WTC11 (cell line): Measurements from ENCODE around the gene TCERG1. TPM values are rescaled to one million over a fixed set of nuclear protein-coding genes. Genes with fewer than 3 reads are reported as not detected.

ENCODE experiments used
- ATAC-seq: fragments of 200-7000 bp; cut with Tn5 transposase; 2 replicates; pipeline ENCODE4 v1.10.0; 2021; ENCODE audit warnings: mild to moderate bottlenecking, moderate library complexity
- CTCF ChIA-PET: fragments of 300-600 bp; sonication (Branson Sonifier 250); formaldehyde crosslinking; loops from one replicate; lab custom pipeline; 2021; ENCODE audit warnings: antibody characterized with exemption; lab: Charles Lee
- POLR2A ChIA-PET: fragments of 350-600 bp; sonication (Branson Sonifier 250); formaldehyde crosslinking; loops from one replicate; lab custom pipeline; 2021; ENCODE audit warnings: antibody characterized with exemption; lab: Charles Lee
- DNase-seq: peaks from one replicate; pipeline ENCODE4 v3.0.0; 2021; ENCODE audit warnings: low spot score
- H3K27ac Mint-ChIP-seq: 2 replicates; pipeline ENCODE4 v1.8.0; 2021; ENCODE audit warnings: mixed read lengths
- H3K27me3 Mint-ChIP-seq: 2 replicates; pipeline ENCODE4 v1.8.0; 2021; ENCODE audit warnings: low read depth, mild to moderate bottlenecking, moderate library complexity, mixed read lengths
- H3K36me3 Mint-ChIP-seq: 2 replicates; pipeline ENCODE4 v1.8.0; 2021; ENCODE audit warnings: mixed read lengths
- H3K4me1 Mint-ChIP-seq: 2 replicates; pipeline ENCODE4 v1.8.0; 2022; ENCODE audit warnings: mixed read lengths
- H3K4me3 Mint-ChIP-seq: 2 replicates; pipeline ENCODE4 v1.8.0; 2021; ENCODE audit warnings: mild to moderate bottlenecking, moderate library complexity, mixed read lengths
- H3K9me3 Mint-ChIP-seq: 2 replicates; pipeline ENCODE4 v1.8.0; 2021; ENCODE audit warnings: mixed read lengths
- CBFB ChIP-seq: sonication (generic); formaldehyde crosslinking; IDR thresholded peaks from 2 replicates; pipeline ENCODE4 v1.8.1; 2022; ENCODE audit warnings: mild to moderate bottlenecking, low read depth, missing genetic modification reagents
- E2F1 ChIP-seq: sonication (generic); formaldehyde crosslinking; IDR thresholded peaks from 2 replicates; pipeline ENCODE4 v1.8.0; 2022; ENCODE audit warnings: mild to moderate bottlenecking, missing genetic modification reagents
- EMX1 ChIP-seq: fragments of 250-450 bp; sonication (Bioruptor Pico); IDR thresholded peaks from 2 replicates; pipeline ENCODE4 v1.8.0; 2021; ENCODE audit warnings: mild to moderate bottlenecking
- FOXK1 ChIP-seq: sonication (generic); formaldehyde crosslinking; IDR thresholded peaks from 2 replicates; pipeline ENCODE4 v1.8.0; 2022; ENCODE audit warnings: mild to moderate bottlenecking, moderate library complexity, missing genetic modification reagents
- FOXP1 ChIP-seq: sonication (generic); formaldehyde crosslinking; IDR thresholded peaks from 2 replicates; pipeline ENCODE4 v1.8.0; 2022; ENCODE audit warnings: missing genetic modification reagents, mild to moderate bottlenecking, moderate library complexity, borderline replicate concordance
- HMGA2 ChIP-seq: fragments of 250-450 bp; sonication (Bioruptor Pico); IDR thresholded peaks from 2 replicates; pipeline ENCODE4 v1.4.0; 2021; ENCODE audit warnings: mild to moderate bottlenecking, moderate library complexity
- HMGXB4 ChIP-seq: sonication (generic); formaldehyde crosslinking; IDR thresholded peaks from 2 replicates; pipeline ENCODE4 v1.8.1; 2023; ENCODE audit warnings: mild to moderate bottlenecking, moderate library complexity, missing genetic modification reagents
- MAX ChIP-seq: sonication (generic); formaldehyde crosslinking; IDR thresholded peaks from 2 replicates; pipeline ENCODE4 v1.8.0; 2022; ENCODE audit warnings: mild to moderate bottlenecking, missing genetic modification reagents
- MLX ChIP-seq: sonication (generic); formaldehyde crosslinking; IDR thresholded peaks from 2 replicates; pipeline ENCODE4 v1.8.1; 2023; ENCODE audit warnings: mild to moderate bottlenecking, missing genetic modification reagents, moderate library complexity
- NFE2L1 ChIP-seq: sonication (generic); formaldehyde crosslinking; IDR thresholded peaks from 2 replicates; pipeline ENCODE4 v1.8.1; 2023; ENCODE audit warnings: missing genetic modification reagents
- NFYB ChIP-seq: sonication (generic); formaldehyde crosslinking; conservative IDR thresholded peaks from 2 replicates; pipeline ENCODE4 v1.8.0; 2022; ENCODE audit warnings: low read depth, missing genetic modification reagents
- NR1H2 ChIP-seq: sonication (generic); formaldehyde crosslinking; IDR thresholded peaks from 2 replicates; pipeline ENCODE4 v1.9.0; 2021; ENCODE audit warnings: mild to moderate bottlenecking, moderate library complexity, missing genetic modification reagents
- NR3C1 ChIP-seq: sonication (generic); formaldehyde crosslinking; conservative IDR thresholded peaks from 2 replicates; pipeline ENCODE4 v1.8.1; 2023; ENCODE audit warnings: low read depth, mild to moderate bottlenecking, missing genetic modification reagents
- OVOL2 ChIP-seq: fragments of 250-450 bp; sonication (Bioruptor Pico); IDR thresholded peaks from 2 replicates; pipeline ENCODE4 v1.9.0; 2021; ENCODE audit warnings: mild to moderate bottlenecking, borderline replicate concordance
- SMAD3 ChIP-seq: sonication (generic); formaldehyde crosslinking; IDR thresholded peaks from 2 replicates; pipeline ENCODE4 v1.8.0; 2022; ENCODE audit warnings: missing genetic modification reagents, mild to moderate bottlenecking, borderline replicate concordance
- SMAD4 ChIP-seq: sonication (generic); formaldehyde crosslinking; IDR thresholded peaks from 2 replicates; pipeline ENCODE4 v1.8.0; 2022; ENCODE audit warnings: mild to moderate bottlenecking, missing genetic modification reagents
- ZNF416 ChIP-seq: fragments of 250-450 bp; sonication (Bioruptor Pico); IDR thresholded peaks from 2 replicates; pipeline ENCODE4 v1.9.0; 2021; ENCODE audit warnings: mild to moderate bottlenecking, inconsistent platforms
- ZNF532 ChIP-seq: fragments of 250-450 bp; sonication (Bioruptor Pico); IDR thresholded peaks from 2 replicates; pipeline ENCODE4 v1.9.0; 2021; ENCODE audit warnings: mild to moderate bottlenecking, borderline replicate concordance
- ZNF671 ChIP-seq: fragments of 250-450 bp; sonication (Bioruptor Pico); IDR thresholded peaks from 2 replicates; pipeline ENCODE4 v1.8.0; 2021; ENCODE audit warnings: mild to moderate bottlenecking
- total RNA-seq: library from RNA; stranded (reverse); gene quantifications from 3 replicates; pipeline ENCODE4 v1.2.3, GENCODE V29; 2021
- TF ChIP-seq, protein P1 (sequence below): sonication (generic); formaldehyde crosslinking; IDR thresholded peaks from 2 replicates; pipeline ENCODE4 v1.8.1; 2023; ENCODE audit warnings: mild to moderate bottlenecking, missing genetic modification reagents
- TF ChIP-seq, protein P2 (sequence below): sonication (generic); formaldehyde crosslinking; IDR thresholded peaks from 2 replicates; pipeline ENCODE4 v1.8.1; 2022; ENCODE audit warnings: low read depth, mild to moderate bottlenecking, moderate library complexity, missing genetic modification reagents, borderline replicate concordance
- TF ChIP-seq, protein P3 (sequence below): sonication (generic); formaldehyde crosslinking; conservative IDR thresholded peaks from 2 replicates; pipeline ENCODE4 v1.8.1; 2023; ENCODE audit warnings: mild to moderate bottlenecking, low read depth, missing genetic modification reagents, moderate library complexity

Gene TCERG1
- total RNA-seq, 1 experiment from 2014 or later, result 117 TPM

DNA sequence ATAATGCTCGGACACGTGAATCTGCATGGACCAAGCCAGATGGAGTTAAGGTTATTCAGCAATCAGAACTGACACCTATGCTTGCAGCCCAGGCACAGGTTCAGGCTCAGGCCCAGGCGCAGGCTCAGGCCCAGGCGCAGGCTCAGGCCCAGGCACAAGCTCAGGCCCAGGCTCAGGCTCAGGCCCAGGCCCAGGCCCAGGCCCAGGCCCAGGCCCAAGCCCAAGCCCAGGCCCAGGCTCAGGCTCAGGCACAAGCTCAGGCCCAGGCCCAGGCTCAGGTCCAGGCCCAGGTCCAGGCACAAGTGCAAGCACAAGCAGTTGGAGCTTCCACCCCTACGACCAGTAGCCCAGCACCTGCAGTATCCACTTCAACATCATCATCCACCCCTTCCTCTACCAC lies 11.8 kb downstream of the TCERG1 start:
- ATAC-seq, result no peak
- Mint-ChIP-seq H3K27me3 (no peaks in the 10 kb centered on the region), H3K4me3 (no peak overlapping the region), H3K9me3 (no peaks in the 10 kb centered on the region), H3K36me3 (peaks cover 73% of the 10 kb centered on the region), H3K27ac (no peak overlapping the region), H3K4me1 (0 out of 2 replicates have a peak, but pooled peaks cover 3% of the 10 kb centered on the region)
- DNase-seq, result no peak
- TF ChIP-seq NR1H2 (CRISPR knock-in tag) (no peak), ZNF532 (CRISPR knock-in tag) (no peak), FOXK1 (CRISPR knock-in tag) (no peak), ZNF416 (CRISPR knock-in tag) (no peak), NR3C1 (CRISPR knock-in tag) (no peak), ZNF671 (CRISPR knock-in tag) (no peak), NFE2L1 (CRISPR knock-in tag) (no peak)
- CTCF ChIA-PET, result interaction anchor here (0.6 kb wide), 1 partner anchor 116 kb away, joined by 3 read pairs; no protein-coding TSS in a partner anchor
- POLR2A ChIA-PET, result no interaction called here

DNA sequence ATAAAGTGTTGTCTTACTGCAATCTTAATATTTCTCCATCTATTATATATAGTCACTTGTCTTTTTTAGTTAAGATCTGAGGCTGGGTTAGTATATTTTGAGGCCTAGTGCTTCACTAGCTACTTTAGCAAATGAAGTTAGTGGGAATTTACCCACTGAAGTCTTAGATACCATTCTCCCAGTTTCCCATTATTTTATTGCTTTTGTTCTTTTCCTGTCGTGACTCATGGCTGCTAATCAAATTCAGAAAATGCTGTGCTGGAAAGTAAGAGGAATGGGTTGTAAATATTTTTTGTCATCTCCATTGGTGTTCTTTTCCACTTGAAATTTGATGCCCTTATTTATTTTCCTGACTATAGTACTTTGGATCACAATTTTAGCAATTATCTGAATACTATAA lies 14.2 kb downstream of the TCERG1 start:
- CTCF ChIA-PET, result no interaction called here
- Mint-ChIP-seq H3K9me3 (no peaks in the 10 kb centered on the region), H3K27ac (no peak overlapping the region), H3K4me1 (no peaks in the 10 kb centered on the region), H3K27me3 (no peaks in the 10 kb centered on the region), H3K4me3 (no peak overlapping the region), H3K36me3 (peaks cover 69% of the 10 kb centered on the region)
- ATAC-seq (no peak), DNase-seq (no peak)
- POLR2A ChIA-PET, result no interaction called here
- no peak for TF ChIP-seq MAX (CRISPR knock-in tag)
- no peak for TF ChIP-seq NFYB (CRISPR knock-in tag)
- no peak for TF ChIP-seq FOXP1 (CRISPR knock-in tag)
- no peak for TF ChIP-seq HMGXB4
- no peak for TF ChIP-seq EMX1 (CRISPR knock-in tag)
- TF ChIP-seq OVOL2 (CRISPR knock-in tag), result no peak
- TF ChIP-seq MLX, result no peak
- TF ChIP-seq E2F1, result no peak
- no peak for TF ChIP-seq HMGA2 (CRISPR knock-in tag)
- TF ChIP-seq, protein P1, sequence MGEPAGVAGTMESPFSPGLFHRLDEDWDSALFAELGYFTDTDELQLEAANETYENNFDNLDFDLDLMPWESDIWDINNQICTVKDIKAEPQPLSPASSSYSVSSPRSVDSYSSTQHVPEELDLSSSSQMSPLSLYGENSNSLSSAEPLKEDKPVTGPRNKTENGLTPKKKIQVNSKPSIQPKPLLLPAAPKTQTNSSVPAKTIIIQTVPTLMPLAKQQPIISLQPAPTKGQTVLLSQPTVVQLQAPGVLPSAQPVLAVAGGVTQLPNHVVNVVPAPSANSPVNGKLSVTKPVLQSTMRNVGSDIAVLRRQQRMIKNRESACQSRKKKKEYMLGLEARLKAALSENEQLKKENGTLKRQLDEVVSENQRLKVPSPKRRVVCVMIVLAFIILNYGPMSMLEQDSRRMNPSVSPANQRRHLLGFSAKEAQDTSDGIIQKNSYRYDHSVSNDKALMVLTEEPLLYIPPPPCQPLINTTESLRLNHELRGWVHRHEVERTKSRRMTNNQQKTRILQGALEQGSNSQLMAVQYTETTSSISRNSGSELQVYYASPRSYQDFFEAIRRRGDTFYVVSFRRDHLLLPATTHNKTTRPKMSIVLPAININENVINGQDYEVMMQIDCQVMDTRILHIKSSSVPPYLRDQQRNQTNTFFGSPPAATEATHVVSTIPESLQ (CRISPR knock-in tag), result no peak
- TF ChIP-seq SMAD3 (CRISPR knock-in tag), result no peak
- TF ChIP-seq, protein P2, sequence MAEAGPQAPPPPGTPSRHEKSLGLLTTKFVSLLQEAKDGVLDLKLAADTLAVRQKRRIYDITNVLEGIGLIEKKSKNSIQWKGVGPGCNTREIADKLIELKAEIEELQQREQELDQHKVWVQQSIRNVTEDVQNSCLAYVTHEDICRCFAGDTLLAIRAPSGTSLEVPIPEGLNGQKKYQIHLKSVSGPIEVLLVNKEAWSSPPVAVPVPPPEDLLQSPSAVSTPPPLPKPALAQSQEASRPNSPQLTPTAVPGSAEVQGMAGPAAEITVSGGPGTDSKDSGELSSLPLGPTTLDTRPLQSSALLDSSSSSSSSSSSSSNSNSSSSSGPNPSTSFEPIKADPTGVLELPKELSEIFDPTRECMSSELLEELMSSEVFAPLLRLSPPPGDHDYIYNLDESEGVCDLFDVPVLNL (CRISPR knock-in tag), result no peak
- no peak for TF ChIP-seq SMAD4 (CRISPR knock-in tag)
- TF ChIP-seq, protein P3, sequence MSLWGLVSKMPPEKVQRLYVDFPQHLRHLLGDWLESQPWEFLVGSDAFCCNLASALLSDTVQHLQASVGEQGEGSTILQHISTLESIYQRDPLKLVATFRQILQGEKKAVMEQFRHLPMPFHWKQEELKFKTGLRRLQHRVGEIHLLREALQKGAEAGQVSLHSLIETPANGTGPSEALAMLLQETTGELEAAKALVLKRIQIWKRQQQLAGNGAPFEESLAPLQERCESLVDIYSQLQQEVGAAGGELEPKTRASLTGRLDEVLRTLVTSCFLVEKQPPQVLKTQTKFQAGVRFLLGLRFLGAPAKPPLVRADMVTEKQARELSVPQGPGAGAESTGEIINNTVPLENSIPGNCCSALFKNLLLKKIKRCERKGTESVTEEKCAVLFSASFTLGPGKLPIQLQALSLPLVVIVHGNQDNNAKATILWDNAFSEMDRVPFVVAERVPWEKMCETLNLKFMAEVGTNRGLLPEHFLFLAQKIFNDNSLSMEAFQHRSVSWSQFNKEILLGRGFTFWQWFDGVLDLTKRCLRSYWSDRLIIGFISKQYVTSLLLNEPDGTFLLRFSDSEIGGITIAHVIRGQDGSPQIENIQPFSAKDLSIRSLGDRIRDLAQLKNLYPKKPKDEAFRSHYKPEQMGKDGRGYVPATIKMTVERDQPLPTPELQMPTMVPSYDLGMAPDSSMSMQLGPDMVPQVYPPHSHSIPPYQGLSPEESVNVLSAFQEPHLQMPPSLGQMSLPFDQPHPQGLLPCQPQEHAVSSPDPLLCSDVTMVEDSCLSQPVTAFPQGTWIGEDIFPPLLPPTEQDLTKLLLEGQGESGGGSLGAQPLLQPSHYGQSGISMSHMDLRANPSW (CRISPR knock-in tag), result no peak
- TF ChIP-seq CBFB (CRISPR knock-in tag), result no peak
